GM11168 (cell line): ENCODE data around the gene LIN37.

Experiments used
- in situ Hi-C: fragments of 300-500 bp; cut with MboI; formaldehyde crosslinking; loops from one replicate; pipeline ENCODE4 v1.12.0; 2022; ENCODE audit warnings: low sequenced_read_pairs; ENCODE audit not compliant: unreplicated experiment

The LIN37 gene

DNA sequence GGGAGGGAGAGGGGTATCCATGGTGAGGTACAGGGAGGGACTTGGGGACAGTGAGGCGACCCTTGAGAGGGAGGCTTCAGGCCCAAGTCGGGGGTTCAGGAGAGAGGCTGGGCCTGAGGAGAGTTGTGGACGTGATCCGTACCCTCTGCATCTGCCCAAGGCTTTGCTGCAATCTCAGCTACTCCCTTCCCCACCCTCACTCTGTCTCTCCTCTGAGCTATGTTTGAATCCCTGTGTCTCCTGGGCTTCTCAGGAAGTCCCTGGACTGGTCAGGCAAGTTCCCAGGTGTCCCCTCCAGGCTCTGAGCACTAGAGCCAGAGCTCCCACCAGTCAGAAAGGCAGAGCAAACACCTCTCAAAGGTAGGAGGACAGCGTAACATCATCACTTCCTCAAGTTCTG is 1.8 kb downstream of the LIN37 start:
- in situ Hi-C loops, result no loop called here

DNA sequence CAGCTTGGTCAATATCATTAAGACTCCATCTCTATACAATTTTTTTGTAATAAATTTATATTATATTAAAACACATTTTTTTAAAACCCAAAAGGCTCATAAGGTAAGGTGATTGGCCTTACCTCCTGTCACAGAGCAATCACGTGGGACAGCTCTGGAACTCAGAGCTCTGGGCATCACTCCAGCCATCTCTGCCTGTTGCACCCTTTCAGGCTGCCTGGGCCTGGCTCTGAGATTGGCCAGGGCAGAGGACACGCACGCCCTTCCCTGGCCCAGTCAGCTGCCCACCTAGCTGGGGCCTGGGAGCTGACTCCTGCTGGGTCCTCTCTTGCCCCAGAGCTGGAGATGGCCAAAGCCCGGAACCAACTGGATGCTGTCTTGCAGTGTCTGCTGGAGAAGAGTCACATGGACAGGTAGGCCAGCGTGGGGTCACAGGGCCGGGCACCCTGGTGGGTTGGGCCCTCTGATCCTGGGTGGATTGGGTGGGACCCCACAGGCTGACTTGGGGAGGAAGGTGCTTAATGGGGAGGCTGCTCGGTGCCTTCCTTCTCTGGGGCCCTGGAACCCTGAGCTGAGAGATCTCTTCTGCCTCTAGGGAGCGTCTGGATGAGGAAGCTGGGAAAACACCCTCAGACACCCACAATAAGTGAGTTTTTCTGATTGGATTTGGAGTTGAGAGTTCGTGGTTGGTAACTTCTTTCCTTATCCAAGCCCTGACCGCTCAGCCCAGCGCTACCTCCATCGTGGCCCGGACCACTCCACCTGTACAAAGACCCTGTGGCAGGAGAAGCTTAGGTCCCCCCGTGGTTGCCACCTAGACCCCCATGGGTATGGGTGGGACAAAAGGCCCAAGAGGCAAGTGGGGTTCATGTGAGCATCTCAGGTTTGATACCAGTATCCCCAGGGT is 3.7 kb downstream of the LIN37 start:
- in situ Hi-C loops, result no loop called here

DNA sequence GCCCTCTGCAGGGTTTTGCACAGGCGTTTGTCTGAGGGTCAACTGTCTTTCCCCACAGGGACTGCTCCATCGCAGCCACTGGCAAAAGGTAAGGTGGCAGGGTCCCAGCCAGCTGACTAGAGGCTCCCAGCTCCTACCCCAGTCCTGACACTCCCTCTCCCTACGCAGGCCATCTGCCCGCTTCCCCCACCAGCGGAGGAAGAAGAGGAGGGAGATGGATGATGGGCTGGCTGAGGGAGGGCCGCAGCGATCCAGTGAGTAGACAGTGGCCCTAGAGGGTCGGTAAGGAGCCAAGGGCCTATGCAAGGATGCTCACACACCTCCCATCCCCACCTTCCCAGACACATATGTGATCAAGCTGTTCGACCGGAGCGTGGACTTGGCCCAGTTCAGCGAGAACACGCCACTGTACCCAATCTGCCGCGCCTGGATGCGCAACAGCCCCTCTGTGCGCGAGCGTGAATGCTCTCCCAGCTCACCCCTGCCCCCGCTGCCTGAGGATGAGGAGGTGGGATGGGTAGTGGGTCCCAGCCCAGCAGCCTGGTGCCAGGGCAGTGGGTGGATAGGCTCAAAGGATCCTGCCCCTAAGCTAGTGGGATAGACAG is 4.5 kb downstream of the LIN37 start:
- in situ Hi-C loops, result no loop called here

DNA sequence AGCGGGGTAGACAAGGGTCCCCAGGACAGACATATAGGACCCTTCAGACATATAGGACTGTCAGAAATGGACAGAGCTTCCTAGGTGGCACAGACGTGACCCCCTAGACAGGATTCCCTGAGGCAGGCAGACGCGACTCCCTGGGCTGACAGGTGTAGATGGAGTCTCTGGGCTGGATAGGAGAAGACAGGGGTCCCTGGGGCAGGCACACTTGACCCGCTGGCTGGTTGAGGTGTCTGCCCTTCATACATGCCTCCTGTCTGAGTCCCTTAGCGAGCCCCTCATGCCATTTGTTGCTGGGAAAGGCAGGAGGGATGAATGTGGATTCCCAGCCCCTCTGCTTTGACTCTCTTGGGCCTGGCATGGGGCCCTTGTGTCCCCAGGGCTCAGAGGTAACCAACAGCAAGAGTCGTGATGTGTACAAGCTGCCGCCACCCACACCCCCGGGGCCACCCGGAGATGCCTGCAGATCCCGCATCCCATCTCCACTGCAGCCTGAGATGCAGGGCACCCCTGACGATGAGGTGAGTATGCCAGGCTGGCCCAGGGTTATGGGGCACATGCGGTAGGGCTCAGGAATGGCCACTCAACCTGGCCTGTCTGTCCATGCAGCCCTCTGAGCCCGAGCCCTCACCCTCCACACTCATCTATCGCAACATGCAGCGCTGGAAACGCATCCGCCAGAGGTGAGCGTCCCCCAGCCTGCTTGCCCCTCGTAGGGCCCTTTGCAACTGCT is 5.4 kb downstream of the LIN37 start:
- in situ Hi-C loops, result no loop called here

DNA sequence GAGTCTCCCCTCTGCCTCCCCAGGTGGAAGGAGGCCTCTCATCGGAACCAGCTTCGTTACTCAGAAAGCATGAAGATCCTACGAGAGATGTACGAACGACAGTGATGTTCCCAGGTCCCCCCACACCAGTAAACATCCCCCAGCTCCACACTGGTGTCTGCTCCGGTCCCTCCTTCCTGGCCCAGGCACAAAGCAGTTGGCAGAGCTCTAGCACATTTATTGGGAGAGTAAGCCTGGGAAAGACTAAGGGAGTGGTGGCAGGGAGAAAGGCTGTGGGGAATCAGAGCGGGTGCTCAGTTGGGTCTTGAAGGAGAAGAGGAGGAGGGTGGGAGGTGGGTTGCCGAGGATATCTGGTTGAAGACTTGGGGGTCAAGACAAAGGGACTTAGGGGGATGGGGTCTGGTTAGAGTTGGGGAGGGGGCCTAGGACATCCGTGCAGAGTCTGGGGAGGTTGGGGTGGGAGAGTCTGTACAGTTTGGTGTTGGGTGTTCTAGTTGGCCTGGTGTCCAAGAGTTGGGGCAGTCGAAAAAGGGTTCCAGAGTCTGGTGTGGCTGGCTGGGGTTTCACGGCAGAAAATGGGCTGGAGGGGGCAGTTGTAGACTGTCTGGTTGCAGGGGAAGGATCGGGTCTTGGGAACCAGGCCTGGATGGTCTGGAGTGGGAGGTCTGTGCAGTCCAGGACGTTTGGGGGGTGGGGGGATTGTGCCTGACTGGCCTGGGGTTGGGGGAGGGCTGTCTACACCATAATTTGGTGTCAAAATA is 6.2 kb downstream of the LIN37 start:
- in situ Hi-C loops, result no loop called here

DNA sequence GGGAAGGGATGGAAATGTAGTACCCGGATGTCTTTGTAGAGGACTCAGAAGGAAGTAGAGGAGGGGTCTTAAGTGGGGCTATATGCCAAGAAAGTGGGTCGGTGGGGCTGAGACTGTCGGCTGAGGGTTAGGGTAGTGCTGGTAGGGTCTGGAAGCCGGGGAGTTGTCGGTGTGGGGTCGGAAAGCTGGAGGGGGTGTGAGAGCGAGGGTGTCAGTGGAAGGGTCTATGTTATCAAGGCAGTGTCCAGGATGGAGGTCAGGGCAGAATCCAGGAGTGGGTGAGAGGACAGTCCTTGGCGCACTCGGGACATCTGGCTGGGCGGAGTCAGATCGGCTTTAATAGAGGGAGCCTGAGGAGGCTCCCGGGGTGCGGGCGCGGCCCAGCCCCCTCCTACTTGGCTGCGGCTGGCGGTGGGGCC is 6.8 kb downstream of the LIN37 start:
- in situ Hi-C loops, result no loop called here

DNA sequence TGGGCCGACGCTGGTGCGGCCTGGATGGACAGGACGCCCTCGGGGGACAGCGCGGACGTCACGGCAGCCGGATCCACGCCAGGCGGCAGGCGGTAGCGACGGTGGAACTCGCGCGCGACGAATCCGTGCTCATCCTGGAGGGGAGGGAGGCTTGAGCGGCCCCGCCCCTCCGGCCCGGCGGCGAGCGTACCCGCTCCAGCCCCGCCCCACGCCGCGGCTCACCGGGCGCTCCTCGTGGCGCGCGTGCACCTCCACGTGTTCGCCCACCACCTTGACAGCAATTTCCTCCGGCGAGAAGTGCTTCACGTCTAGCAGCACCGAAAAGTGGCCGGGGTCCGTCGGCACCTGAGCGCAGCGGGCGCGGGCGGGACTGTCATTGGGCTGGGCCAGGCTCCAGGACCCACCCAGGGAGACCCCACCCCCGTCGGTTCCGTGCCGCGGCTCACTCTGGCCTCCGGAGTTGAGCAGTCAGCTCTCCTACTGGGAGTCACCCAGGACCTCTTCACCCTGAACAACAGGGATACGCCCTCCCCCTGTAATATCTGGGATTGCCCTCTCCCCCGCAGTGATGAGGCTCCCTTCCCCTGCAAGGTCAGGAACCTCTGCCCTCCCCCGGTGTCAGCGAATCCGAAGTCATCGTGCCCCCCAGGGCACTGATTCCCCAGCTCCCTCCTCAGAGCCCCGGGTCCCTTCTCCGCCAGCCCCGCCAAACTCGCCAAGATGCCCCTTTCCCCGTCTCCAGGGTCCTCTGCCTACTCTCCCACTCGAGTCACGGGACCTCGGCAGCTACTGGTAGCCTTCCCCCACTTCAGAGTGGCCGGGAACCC is 7.4 kb downstream of the LIN37 start:
- in situ Hi-C loops, result no loop called here

DNA sequence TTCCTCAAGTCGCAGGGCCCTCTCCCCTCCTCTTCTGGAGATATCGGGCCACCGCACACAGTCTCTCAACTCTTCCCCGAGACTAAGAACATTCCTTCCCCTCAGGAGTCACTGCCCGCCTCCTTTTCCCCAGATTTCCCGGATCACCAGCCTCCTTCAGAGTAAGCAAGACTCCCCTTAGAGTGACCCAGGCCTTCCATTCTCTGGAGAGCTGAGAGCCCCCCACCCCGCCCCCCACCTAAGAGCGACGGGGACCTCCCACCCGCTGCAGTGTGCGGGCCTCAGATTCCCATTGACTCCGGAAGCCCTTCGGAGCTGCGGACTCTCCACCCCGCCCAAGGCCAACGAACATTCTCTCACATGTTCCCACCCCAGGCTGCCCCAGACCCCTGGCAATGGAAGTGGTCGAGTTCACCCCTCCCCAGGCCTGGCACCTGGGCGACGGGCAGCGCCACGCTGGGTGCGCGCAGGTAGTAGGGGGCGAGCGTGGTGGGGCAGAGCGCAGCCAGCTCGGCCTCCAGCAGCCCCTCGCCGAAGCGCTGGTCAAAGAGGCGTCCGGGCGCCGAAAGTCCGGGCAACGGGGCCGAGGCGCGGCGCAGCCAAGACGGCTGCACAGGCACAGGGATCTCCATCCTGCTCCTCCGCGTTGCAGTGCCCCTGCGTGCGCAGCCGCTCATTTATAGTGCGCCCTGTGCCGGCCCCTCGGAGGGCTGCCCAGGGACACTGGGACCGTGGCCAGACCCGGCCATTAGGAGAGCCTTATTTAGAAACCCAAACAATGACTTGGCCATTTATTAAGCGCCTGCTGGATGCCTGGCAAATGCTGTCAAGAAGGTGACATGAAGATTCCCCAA is 8.2 kb downstream of the LIN37 start, which contains the start of gene HSPB6:
Gene HSPB6, minus strand, starts transcription at position 653 of the 854 bp plus-strand sequence. Its CDS starts 21 bp downstream, at position 632.
- in situ Hi-C loops, result no loop called here

DNA sequence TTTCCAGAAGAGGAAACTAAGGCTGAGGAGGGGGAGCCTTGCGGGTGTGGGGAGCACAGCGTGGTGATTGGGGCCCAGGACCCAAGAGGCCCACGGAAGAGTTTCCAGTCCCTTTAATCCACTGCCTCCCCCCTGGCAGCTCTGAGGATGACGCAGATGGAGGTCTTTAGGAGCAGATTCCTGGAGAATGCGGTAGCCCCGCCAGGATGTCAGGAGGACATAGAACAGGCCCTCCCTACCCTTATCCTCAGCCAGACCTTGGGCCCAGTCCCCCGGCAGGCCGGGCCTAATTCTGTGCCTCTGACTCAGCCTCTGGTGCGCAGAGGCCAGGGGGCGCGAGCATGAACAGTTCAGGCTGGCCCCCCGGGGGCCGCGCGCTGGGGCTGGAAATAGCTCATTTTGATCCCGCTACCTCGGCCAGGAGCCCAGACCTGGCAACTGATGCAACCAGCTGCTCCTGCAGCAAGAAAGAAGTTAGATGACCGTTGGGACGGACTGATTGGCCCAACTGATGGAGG is 8.9 kb downstream of the LIN37 start:
- in situ Hi-C loops, result no loop called here

DNA sequence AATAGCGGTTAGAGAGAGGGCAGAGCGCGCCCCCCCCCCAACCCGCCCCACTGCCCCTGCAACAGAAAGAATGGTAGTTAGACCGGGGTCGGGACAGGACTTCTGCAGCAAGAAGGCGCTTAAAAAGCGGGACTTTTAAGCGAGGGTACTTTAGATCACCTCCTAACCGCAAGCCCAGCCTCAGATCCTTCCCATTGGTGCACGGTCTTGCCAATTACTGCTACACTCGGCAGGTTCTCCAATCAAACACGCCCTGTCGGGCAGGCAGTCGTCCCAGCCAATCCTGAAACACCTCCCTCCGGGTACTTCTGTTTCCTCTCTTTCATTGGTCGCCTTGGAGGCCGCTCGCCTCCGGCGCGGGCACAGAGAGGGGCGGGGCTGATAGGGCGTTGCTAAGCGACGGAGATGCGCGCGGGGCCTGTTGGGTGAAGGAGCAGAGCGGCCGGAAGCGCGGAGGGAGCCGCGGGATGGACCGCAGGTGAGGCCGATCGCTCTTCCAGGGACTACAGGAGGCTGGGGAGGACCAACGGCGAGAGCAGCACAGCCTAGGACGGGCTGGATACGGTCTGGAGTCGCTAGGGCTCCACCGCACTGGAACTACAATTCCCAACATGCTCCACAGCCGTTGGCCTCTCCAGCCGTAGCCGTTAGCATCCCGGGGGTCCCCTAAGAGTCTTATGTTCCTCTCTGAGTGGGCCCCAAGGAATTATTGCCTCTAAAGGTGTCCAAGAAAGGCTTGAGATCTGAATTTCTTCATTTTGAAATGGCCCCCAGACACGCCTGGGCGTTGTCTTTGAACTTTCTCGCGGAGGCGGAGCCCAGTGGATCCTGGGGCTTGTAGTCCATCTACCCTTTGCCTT is 9.6 kb downstream of the LIN37 start, which contains the start of gene PROSER3:
Gene PROSER3, plus strand, starts transcription at position 428 of the 860 bp plus-strand sequence. Its CDS starts 40 bp downstream, at position 468.
- in situ Hi-C loops, result no loop called here

DNA sequence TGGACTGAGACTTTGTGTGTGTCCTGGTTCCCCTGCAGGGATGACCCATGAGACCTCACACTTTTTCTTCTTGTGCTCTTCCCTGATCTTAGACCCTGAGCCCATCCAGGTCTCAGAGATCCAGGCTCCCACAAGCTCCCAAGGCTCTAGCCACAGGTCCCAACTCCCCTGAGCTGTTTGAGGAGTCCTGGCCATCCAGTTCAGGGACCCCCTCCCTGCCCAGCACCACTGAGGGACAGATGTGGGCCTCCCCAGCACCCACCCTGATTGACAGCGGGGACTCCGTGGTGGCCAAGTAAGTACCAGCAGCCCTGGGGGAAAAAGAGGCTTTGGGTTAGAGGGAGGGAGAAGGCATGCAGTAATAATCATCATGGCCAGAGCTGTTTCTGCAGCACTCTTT is 11.3 kb downstream of the LIN37 start:
- in situ Hi-C loops, result no loop called here

DNA sequence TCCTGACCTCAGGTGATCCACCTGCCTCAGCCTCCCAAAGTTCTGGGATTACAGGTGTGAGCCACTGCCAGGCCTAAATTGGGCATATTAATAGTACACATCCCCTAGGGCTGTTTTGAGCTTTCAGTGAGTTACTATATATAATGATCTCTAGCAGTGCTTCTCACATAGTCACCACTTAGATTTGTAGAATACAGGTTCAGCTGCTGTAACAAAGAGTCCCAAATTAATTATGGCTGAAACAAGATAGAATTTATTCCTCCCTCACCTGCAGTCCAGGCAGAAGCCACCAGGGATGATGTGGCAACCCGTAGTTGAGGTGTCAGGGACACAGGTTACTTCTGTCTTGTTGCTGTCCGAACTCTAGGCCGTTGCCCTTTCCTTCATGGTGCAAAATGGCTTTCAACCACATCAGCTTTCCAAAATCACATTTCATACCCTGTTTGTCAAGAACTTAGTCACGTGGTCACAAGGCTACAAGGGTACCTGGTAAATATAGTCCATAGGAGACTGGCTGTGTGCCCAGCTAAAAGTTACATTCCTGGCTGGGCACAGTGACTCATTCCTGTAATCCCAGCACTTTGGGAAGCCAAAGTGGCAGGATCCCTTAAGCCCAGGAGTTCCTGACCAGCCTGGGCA is 12.5 kb downstream of the LIN37 start:
- in situ Hi-C loops, result no loop called here

DNA sequence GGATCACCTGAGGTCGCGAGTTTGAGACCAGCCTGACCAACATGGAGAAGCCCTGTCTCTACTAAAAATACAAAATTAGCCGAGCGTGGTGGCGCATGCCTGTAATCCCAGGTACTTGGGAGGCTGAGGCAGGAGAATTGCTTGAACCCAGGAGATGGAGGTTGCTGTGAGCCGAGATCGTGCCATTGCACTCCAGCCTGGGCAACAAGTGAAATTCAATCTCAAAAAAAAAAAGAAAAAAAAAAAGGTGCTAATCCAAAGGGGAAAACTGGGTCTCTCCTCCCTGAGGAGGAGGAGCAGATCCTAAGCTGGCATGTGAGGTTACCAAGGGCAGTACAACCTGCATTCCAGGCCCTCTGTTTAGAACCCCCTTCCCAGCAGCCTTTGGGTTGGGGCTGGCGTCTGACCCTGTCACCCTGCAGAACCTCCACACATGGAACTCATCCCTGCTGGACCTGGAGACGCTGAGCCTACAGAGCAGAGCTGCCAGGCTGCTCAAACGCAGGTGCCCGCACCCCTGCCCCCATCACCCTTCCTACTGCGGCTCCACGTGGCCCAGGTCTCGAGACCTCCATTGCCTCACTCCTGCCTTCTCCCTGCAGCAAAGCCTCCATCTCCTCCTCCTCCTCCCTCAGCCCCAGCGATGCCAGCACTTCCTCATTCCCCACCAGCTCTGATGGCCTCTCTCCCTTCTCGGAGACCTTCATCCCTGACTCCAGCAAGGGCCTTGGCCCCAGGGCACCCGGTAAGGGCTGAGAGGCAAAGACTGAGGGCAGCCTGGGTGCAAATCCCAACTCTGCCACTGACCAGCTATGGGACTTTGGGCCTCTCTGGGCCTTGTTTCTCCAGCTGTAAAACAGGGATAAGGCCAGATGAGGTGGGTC is 16.3 kb downstream of the LIN37 start:
- in situ Hi-C loops, result no loop called here

DNA sequence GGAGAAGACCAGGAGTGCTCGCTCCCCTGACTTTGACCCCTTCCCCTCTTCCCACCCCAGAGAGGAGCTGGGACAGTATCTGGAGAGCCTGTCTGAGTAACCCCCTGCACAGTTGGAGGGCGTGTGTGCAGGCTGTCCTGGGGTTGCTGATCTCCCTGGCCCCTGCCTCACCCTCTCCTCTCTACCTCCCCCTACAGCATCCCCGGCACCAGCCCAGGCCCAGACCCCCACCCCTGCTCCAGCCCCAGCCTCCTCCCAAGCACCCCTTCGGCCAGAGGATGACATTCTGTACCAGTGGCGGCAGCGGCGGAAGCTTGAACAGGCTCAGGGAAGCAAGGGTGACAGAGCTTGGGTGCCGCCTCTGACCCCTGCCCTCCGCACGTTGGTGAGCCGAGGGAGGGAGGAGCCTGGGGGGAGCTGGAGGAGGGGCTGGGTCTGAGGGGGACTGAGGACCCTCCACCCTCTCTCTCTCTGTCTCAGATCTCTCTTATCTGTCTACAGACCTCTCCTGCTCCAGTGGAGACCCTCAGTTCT is 18.3 kb downstream of the LIN37 start:
- in situ Hi-C loops, result no loop called here

DNA sequence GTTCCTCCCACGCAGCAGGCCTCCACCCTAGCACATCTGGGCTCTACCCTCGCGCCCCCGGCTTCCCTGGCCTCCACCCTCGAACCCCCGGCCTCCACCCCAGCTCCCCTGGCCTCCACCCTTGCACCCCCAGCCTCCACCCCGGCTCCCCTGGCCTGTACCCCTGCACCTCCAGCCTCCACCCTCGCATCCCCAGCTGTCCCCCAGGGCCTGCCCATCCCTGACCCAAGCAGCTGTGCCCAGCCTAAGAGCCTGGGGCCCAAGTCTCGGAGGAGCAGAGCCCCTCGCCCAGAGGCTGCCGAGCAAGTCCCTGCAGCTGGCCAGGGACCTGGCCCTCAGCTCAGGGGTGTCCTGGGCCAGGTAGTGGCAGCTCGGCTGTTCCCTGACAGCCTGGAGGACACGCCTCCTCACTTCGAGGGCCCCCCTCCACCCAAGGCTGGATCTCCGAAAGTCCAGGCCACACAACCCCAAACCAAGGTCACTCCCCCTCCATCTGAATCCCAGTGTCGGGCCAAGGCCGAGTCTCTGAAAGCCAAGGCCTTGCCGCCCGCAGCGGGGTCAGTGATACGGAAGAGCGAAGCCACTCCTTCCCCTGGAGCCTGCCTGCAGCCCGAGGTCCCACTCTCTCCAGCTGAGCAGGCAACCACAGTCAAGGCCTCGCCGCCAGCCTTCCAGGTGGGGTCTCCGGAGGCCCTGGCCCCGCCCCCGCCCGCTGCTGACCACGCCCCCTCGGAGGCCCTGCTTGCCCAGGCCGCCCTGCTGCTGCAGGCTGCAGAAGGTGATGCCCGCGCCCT is 19.1 kb downstream of the LIN37 start:
- in situ Hi-C loops, result no loop called here
